Thoracic aorta (tissue), 2 donors: Measurements from ENCODE around the gene PAX1. TPM values are rescaled to one million over a fixed set of nuclear protein-coding genes. Genes with fewer than 3 reads are reported as not detected.
A peak's percentile ranks its signal among the peaks of the same experiment; 100 is the strongest.

Experiments
- ATAC-seq: fragments of 150-250 bp; one replicate; pipeline ENCODE4 v1.8.0; 2017; ENCODE audit warnings: low read depth; ENCODE audit not compliant: insufficient number of reproducible peaks, low FRiP score
- DNase-seq: peaks from one replicate; pipeline ENCODE4 v3.0.0-alpha.2; 2020; ENCODE audit warnings: low spot score
- H3K27ac ChIP-seq, 2 donors: fragments of 200-600 bp; sonication (generic); 1 replicate in 1 of 2; 2 replicates in 1 of 2; pipeline ENCODE4 v1.5.1; 2016; ENCODE audit warnings: mild to moderate bottlenecking in 2 of 2, moderate library complexity in 2 of 2
- H3K27me3 ChIP-seq: fragments of 200-600 bp; sonication (generic); replicated peaks from 2 replicates; pipeline ENCODE4 v1.6.0; 2016; ENCODE audit warnings: mild to moderate bottlenecking; ENCODE audit not compliant: insufficient read depth
- H3K36me3 ChIP-seq: fragments of 200-600 bp; sonication (generic); one replicate; pipeline ENCODE4 v1.5.1; 2016
- H3K4me1 ChIP-seq, 2 donors: fragments of 200-600 bp; sonication (generic); 1 replicate in 1 of 2; 2 replicates in 1 of 2; pipeline versions ENCODE4 v1.5.1 to v1.6.0; 2016; ENCODE audit warnings: low read depth in 2 of 2, mild to moderate bottlenecking in 1 of 2; ENCODE audit not compliant: control insufficient read depth in 1 of 2
- H3K4me3 ChIP-seq: fragments of 200-600 bp; sonication (generic); 2 replicates; pipeline ENCODE4 v1.5.1; 2016; ENCODE audit warnings: mild to moderate bottlenecking
- H3K9me3 ChIP-seq: fragments of 200-600 bp; sonication (generic); 2 replicates; pipeline ENCODE4 v1.5.1; 2016
- total RNA-seq, 2 donors: library from RNA; depleted of rRNA; stranded (reverse); fragments of >200 nt; gene quantifications; one replicate each; pipeline versions ENCODE4 v1.1.0 to v1.2.3, GENCODE V29; 2016
- TF ChIP-seq, protein P1 (sequence below): fragments of 200-600 bp; sonication (generic); IDR thresholded peaks from one replicate; pipeline ENCODE4 v1.5.1; 2019; ENCODE audit warnings: antibody characterized with exemption

Gene PAX1
- total RNA-seq, 2 donors from 2014 or later, result not detected

DNA sequence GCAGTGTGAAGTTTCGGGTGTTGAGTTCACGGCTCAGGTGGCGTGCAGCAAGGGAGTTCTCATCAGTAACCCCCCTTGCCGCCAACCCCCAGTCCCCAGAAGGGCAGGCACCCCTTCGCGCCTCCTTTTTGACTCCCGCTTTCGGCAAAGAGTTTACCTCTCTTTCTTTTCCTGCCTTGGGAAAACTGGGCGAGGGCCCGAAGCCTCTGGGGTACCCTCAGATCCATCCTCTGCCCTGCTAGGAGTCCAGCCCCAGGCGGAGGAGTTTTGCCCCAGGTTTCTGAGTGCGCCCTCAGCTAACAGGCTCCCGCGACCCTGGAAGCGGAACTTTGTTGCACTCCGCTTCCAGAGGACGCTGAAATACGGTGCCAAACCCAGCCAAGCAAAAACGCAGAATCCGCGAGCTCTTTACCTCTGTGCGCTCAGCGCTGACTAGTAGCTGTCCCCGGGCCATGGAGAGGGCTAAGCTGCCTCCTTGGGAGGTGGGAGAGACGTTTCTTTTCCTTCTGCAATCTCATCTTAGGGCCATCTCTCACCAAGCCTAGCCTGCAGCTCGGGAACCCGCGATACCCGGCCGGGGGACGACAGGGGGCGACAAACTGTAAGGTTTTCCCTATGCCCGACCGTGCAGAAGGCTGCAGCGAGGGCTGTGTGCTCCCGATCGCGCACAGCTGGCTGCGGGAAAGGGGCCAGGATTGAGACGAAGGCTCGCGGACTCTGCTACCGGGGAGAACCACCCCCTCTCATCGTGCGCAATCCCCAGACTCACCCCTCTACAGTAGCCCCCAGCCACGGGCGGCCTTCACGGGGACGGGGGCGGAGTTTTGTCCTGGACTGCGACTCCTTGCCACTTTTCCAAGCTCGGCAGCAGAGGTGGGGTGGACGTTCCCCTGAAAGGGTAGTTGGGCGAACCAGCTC is 2.7 kb upstream of the PAX1 start:
- Histone ChIP-seq H3K36me3 (no peaks in the 10 kb centered on the region), H3K27ac (no peak overlapping the region), H3K9me3 (no peaks in the 10 kb centered on the region), H3K4me3 (peak overlapping the region; percentile 44), H3K4me1 (peaks cover 0 to 6% of the 10 kb centered on the region in 2 donors), H3K27me3 (no peaks in the 10 kb centered on the region)
- TF ChIP-seq, protein P1, sequence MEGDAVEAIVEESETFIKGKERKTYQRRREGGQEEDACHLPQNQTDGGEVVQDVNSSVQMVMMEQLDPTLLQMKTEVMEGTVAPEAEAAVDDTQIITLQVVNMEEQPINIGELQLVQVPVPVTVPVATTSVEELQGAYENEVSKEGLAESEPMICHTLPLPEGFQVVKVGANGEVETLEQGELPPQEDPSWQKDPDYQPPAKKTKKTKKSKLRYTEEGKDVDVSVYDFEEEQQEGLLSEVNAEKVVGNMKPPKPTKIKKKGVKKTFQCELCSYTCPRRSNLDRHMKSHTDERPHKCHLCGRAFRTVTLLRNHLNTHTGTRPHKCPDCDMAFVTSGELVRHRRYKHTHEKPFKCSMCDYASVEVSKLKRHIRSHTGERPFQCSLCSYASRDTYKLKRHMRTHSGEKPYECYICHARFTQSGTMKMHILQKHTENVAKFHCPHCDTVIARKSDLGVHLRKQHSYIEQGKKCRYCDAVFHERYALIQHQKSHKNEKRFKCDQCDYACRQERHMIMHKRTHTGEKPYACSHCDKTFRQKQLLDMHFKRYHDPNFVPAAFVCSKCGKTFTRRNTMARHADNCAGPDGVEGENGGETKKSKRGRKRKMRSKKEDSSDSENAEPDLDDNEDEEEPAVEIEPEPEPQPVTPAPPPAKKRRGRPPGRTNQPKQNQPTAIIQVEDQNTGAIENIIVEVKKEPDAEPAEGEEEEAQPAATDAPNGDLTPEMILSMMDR, result no peak
- DNase-seq (no peak), ATAC-seq (no peak)

DNA sequence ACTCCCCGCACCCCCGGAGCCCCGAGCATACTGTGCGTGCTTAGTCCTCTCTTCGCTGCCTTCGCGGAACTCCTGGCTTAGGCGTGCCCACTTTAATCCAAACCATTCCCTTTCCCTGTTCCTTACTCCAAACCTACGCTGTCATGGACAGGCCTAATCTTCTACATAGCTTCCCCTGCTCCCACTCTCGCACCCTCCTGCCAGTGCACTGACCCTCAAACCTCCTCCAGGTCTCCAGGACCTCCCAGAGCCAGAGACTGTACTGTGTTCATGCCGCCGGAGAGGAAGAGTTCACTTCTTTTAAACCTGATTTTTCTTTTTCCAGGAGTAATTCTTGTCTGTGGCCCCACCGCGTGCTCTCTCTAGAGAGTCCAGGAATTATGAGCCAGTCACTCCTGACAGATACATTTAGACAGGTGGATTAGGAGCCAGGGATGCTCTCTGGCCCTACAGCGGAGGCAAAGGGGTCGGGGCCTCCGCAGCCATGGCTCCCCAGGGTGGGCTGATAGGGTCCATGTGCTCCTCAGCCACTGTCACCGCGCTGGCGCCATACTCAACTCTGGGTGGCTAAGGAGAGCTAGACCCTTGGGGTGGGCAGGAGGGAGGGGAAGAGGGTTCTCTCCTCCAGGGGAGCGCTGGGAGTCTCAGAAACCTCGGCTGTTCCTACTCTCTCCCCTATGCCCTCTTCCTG is 1.6 kb upstream of the PAX1 start:
- no peaks in the 10 kb centered on the region for H3K36me3 ChIP-seq
- peak overlapping the region; percentile 44 for H3K4me3 ChIP-seq
- ATAC-seq (no peak), DNase-seq (no peak)
- TF ChIP-seq, protein P1, result no peak
- peaks cover 0 to 6% of the 10 kb centered on the region in 2 donors for H3K4me1 ChIP-seq
- no peak overlapping the region for H3K27ac ChIP-seq
- H3K9me3 ChIP-seq, result no peaks in the 10 kb centered on the region
- H3K27me3 ChIP-seq, result no peaks in the 10 kb centered on the region

- DNase-seq (no peak), ATAC-seq (no peak)
- Histone ChIP-seq H3K27me3 (no peaks in the 10 kb centered on the region), H3K36me3 (no peaks in the 10 kb centered on the region), H3K9me3 (no peaks in the 10 kb centered on the region), H3K27ac (no peak overlapping the region), H3K4me1 (peaks cover 0 to 6% of the 10 kb centered on the region in 2 donors), H3K4me3 (no peak overlapping the region)
- TF ChIP-seq, protein P1, result no peak
Observed at GRCh38 chr20:21704408-21705385, 767 bp upstream of the PAX1 start.

DNA sequence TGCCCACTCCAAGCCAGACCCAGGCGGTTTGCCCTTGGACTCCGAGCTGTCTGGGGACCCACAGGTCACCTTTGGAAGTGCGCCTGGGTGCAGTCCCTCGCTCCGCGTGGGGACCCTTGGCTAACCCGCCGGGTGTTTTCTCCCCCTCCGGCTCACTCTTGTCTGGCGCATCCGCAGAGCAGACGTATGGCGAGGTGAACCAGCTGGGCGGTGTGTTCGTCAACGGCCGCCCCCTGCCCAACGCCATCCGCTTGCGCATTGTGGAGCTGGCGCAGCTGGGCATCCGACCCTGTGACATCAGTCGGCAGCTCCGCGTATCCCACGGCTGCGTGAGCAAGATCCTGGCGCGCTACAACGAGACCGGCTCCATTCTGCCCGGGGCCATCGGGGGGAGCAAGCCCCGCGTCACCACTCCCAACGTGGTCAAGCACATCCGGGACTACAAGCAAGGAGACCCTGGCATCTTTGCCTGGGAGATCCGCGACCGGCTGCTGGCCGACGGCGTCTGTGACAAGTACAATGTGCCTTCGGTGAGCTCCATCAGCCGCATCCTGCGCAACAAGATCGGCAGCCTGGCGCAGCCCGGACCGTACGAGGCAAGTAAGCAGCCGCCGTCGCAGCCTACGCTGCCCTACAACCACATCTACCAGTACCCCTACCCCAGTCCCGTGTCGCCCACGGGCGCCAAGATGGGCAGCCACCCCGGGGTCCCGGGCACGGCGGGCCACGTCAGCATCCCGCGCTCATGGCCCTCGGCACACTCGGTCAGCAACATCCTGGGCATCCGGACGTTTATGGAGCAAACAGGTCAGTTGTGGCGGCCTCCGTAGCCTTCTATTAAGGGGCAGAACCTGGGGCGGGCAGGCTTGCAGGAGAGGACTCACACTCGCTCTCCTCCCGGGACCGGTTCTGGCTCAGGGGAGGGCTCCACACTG is 1.1 kb downstream of the PAX1 start:
- no peak overlapping the region for H3K27ac ChIP-seq
- H3K27me3 ChIP-seq, result no peaks in the 10 kb centered on the region
- ATAC-seq, result no peak
- H3K36me3 ChIP-seq, result no peaks in the 10 kb centered on the region
- H3K4me1 ChIP-seq, result peaks cover 0 to 6% of the 10 kb centered on the region in 2 donors
- no peak overlapping the region for H3K4me3 ChIP-seq
- TF ChIP-seq, protein P1, result no peak
- DNase-seq, result no peak
- no peaks in the 10 kb centered on the region for H3K9me3 ChIP-seq
